AG04449 (cell line): ENCODE data around the gene EXTL1.
A peak's percentile ranks its signal among the peaks of the same experiment; 100 is the strongest.

ENCODE experiments used
- CTCF ChIA-PET: fragments of 350-600 bp; formaldehyde crosslinking; extraction: SDS; loops from one replicate; lab custom pipeline; 2021; ENCODE audit warnings: antibody characterized with exemption; lab: Yijun Ruan, JAX
- POLR2A ChIA-PET: fragments of 400-600, 350-600 bp; formaldehyde crosslinking; extraction: SDS; loops from one replicate; lab custom pipeline; 2020; ENCODE audit warnings: antibody characterized with exemption, inconsistent platforms; lab: Yijun Ruan, JAX
- DNase-seq: peaks from one replicate; pipeline ENCODE4 v3.0.0-alpha.2; 2010; ENCODE audit warnings: low read depth, low spot score
- H3K4me3 ChIP-seq: 2 replicates; pipeline ENCODE4 v1.5.1; 2011; ENCODE audit warnings: low read depth, mild to moderate bottlenecking, control low read depth, low read length
- TF ChIP-seq, protein P1 (sequence below): IDR thresholded peaks from one replicate; pipeline ENCODE4 v1.5.1; 2011; ENCODE audit warnings: mild to moderate bottlenecking, moderate library complexity, low read length, control low read depth, inconsistent platforms; ENCODE audit not compliant: insufficient read depth; ENCODE audit errors: missing control alignments

EXTL1 gene

GRCh38 chr1:26020330-26020768, 1.2 kb upstream of the EXTL1 start:
- ChIA-PET POLR2A (interaction anchor here (0.8 to 1.3 kb wide), 3 partner anchors 9 to 31 kb away, joined by 4 to 5 read pairs (median 5); no protein-coding TSS in a partner anchor), CTCF (interaction anchor here (0.7 to 8.6 kb wide), 8 partner anchors 9 to 125 kb away, joined by 3 to 69 read pairs (median 6); partner anchors contain the start of gene PAFAH2)
- TF ChIP-seq, protein P1, sequence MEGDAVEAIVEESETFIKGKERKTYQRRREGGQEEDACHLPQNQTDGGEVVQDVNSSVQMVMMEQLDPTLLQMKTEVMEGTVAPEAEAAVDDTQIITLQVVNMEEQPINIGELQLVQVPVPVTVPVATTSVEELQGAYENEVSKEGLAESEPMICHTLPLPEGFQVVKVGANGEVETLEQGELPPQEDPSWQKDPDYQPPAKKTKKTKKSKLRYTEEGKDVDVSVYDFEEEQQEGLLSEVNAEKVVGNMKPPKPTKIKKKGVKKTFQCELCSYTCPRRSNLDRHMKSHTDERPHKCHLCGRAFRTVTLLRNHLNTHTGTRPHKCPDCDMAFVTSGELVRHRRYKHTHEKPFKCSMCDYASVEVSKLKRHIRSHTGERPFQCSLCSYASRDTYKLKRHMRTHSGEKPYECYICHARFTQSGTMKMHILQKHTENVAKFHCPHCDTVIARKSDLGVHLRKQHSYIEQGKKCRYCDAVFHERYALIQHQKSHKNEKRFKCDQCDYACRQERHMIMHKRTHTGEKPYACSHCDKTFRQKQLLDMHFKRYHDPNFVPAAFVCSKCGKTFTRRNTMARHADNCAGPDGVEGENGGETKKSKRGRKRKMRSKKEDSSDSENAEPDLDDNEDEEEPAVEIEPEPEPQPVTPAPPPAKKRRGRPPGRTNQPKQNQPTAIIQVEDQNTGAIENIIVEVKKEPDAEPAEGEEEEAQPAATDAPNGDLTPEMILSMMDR = no peak
- H3K4me3 ChIP-seq = no peak overlapping the region; the same call in 1 of the 2 replicates
- no peak for DNase-seq

DNA sequence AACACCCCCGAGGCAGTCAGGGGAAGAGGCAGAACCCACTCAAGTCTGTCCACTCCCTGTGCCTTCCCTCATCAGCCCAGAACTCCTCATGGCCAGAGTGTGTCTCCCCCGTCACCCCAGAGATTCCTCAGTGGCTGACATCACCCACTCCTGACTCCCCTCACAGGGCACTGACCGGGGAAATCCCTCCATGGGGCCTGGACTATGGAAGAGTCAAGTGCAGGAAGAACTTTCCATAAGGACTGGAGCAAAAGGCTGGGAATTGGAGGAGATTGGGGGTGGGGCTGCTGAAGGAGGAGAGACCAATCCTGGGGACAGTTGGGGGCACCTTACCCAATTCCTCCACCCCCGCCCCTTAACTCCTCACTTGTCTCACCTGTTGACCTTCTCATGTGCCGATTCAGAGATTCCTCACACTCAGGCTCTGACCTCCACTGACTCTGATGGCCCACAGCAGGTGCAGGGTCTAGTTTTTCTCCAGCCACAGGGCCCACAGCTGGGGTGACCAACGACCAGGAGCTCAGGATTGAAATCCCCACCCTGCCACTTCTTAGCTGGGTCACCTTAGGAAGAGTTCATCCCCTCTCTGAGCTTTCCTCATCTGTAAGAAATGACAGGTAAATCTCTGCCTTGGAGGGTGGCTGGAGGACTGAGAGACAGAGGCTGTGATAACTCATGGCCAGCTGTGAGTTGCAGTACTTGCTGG, 481 bp upstream of the EXTL1 start:
- POLR2A ChIA-PET = interaction anchor here (0.9 to 1.3 kb wide), 2 partner anchors 9 to 126 kb away, joined by 4 to 5 read pairs; no protein-coding TSS in a partner anchor
- no peak for DNase-seq
- TF ChIP-seq, protein P1 = no peak
- H3K4me3 ChIP-seq = peak overlapping the region; percentile 65
- CTCF ChIA-PET = interaction anchor here (1.1 to 8.6 kb wide), 5 partner anchors 14 to 147 kb away, joined by 3 to 69 read pairs (median 8); no protein-coding TSS in a partner anchor

DNA sequence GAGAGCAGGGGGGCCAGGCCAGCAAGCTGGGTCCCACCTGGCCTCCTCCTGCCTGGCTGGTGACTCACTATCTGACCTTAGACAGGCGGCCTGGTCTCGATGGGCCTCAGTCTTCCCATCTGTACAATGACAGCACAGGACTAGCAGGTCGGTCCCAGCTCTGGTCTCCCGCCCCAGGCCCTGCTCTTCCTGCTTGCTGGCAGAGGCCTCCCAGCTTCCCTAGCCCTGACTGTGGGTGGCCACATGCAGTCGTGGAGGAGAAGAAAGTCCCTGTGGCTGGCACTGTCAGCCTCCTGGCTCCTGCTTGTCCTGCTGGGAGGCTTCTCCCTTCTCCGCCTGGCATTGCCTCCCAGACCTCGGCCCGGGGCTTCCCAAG, 817 bp downstream of the EXTL1 start:
- H3K4me3 ChIP-seq = peak overlapping the region; percentile 65
- POLR2A ChIA-PET = interaction anchor here (1.2 kb wide), 1 partner anchor 203 kb away, joined by 3 read pairs; the partner anchor contains the start of gene MTFR1L
- DNase-seq = no peak
- CTCF ChIA-PET = interaction anchor here (0.8 to 8.6 kb wide), 5 partner anchors 12 to 146 kb away, joined by 3 to 69 read pairs (median 6); partner anchors contain the start of gene PAFAH2
- TF ChIP-seq, protein P1 = no peak

GRCh38 chr1:26023009-26023408, 1.4 kb downstream of the EXTL1 start:
- CTCF ChIA-PET = interaction anchor here (0.8 to 8.6 kb wide), 4 partner anchors 12 to 127 kb away, joined by 3 to 69 read pairs (median 24); partner anchors contain the start of gene PAFAH2
- no peak for DNase-seq
- TF ChIP-seq, protein P1 = no peak
- POLR2A ChIA-PET = interaction anchor here (1.2 kb wide), 1 partner anchor 203 kb away, joined by 3 read pairs; the partner anchor contains the start of gene MTFR1L
- H3K4me3 ChIP-seq = peak overlapping the region; percentile 65

- H3K4me3 ChIP-seq = peak overlapping the region; percentile 49
- DNase-seq = no peak
- TF ChIP-seq, protein P1 = no peak
- ChIA-PET POLR2A (no interaction called here), CTCF (interaction anchor here (1.2 to 8.6 kb wide), 5 partner anchors 11 to 393 kb away, joined by 4 to 69 read pairs (median 5); no protein-coding TSS in a partner anchor)
Measured at GRCh38 chr1:26023826-26024225, 2.3 kb downstream of the EXTL1 start.

DNA sequence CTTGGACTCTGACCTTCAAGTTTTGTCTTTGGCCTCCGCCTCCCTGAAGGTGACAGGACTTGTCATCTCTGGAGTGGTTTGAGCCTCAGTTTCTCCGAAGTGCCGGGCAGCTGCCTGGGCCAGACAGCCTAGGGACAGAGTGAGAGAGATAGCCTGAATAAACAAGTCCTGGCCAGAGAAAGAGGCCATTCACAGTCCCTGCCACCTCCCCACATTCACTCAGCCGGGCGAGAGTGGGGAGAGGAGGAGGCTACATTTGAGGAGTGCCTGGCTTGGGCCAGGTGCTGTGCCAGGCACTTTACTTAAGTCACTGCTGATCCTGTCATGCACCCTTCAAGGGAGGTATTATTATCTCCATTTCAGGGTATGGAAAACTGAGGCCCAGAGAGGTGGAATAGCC, 3.5 kb downstream of the EXTL1 start:
- ChIA-PET CTCF (interaction anchor here (1.2 to 8.6 kb wide), 5 partner anchors 10 to 392 kb away, joined by 4 to 69 read pairs (median 5); no protein-coding TSS in a partner anchor), POLR2A (no interaction called here)
- no peak for DNase-seq
- peak overlapping the region; percentile 49; the same call in 1 of the 2 replicates for H3K4me3 ChIP-seq
- TF ChIP-seq, protein P1 = no peak
